K562 (cell line): Measurements from ENCODE around the gene POGZ. TPM values are rescaled to one million over a fixed set of nuclear protein-coding genes. Genes with fewer than 3 reads are reported as not detected.

Source experiments
- ATAC-seq: fragments of 200-7000 bp; cut with Tn5 transposase; 3 replicates; pipeline ENCODE4 v1.9.1; 2020; ENCODE audit warnings: moderate library complexity
- BruUV-seq: library from RNA; stranded (reverse); fragments of 400-500 nt; replicated peaks from 2 replicates; lab custom pipeline; 2021; lab: Mats Ljungman, UMichigan
- CTCF ChIA-PET: fragments of 300-600 bp; formaldehyde crosslinking; extraction: SDS; loops from one replicate; lab custom pipeline; 2021; ENCODE audit warnings: low intra/inter-chr PET ratio; lab: Yijun Ruan, JAX
- POLR2A ChIA-PET: fragments of 300-600, 350-650 bp; sonication (Branson Sonifier 250); formaldehyde crosslinking; extraction: SDS; loops from one replicate; lab custom pipeline; 2021; ENCODE audit warnings: antibody characterized with exemption, inconsistent platforms; lab: Yijun Ruan, JAX
- DNase-seq, 4 experiments: peaks; one replicate each; pipeline versions ENCODE4 v3.0.0 to v3.0.0-alpha.2; 2011 to 2018; ENCODE audit warnings: low spot score in 3 of 4, mixed read lengths in 3 of 4; ENCODE audit errors: extremely low read depth in 1 of 4
- FAIRE-seq: peaks from 2 replicates; lab custom pipeline; 2011; peaks lifted over from hg19 to GRCh38; lab: Jason Lieb, UNC
- H2AFZ ChIP-seq: 2 replicates; pipeline ENCODE4 v1.6.0; 2011; ENCODE audit warnings: low read depth, low read length, control low read depth, inconsistent platforms
- H3K27ac ChIP-seq: fragments of 200-600 bp; 3 replicates; pipeline ENCODE4 v1.8.0; 2011; ENCODE audit warnings: low read depth, mild to moderate bottlenecking, control low read depth, inconsistent platforms, low read length, moderate library complexity, mixed read lengths; ENCODE audit errors: extremely low read depth
- H3K27me3 ChIP-seq, 2 experiments: fragments of 300-600 bp in 1 of 2; 2 replicates in 1 of 2; 3 replicates in 1 of 2; pipeline versions ENCODE4 v1.6.0 to v1.8.0; 2011; ENCODE audit warnings: inconsistent platforms in 2 of 2, low read length in 2 of 2, mild to moderate bottlenecking in 1 of 2, mixed read lengths in 1 of 2, moderate library complexity in 1 of 2; ENCODE audit not compliant: control insufficient read depth in 2 of 2, insufficient read depth in 2 of 2
- H3K36me3 ChIP-seq: fragments of 300-600 bp; 3 replicates; pipeline ENCODE4 v1.8.0; 2011; ENCODE audit warnings: mild to moderate bottlenecking, low read length, inconsistent platforms; ENCODE audit not compliant: control insufficient read depth, insufficient read depth
- H3K4me1 ChIP-seq, 2 experiments: fragments of 200-600 bp in 1 of 2; replicated peaks in 1 of 2; 2 replicates in 1 of 2; 3 replicates in 1 of 2; pipeline versions ENCODE4 v1.5.1 to v1.8.0; 2011; ENCODE audit warnings: inconsistent platforms in 2 of 2, low read length in 2 of 2, mild to moderate bottlenecking in 1 of 2, mixed read lengths in 1 of 2, moderate library complexity in 1 of 2; ENCODE audit not compliant: control insufficient read depth in 2 of 2, insufficient read depth in 2 of 2
- H3K4me2 ChIP-seq: 2 replicates; pipeline ENCODE4 v1.6.1; 2011; ENCODE audit warnings: low read length, control low read depth, inconsistent platforms, mixed read lengths; ENCODE audit not compliant: insufficient read depth
- H3K4me3 ChIP-seq: fragments of 200-600 bp; sonication (generic), shearing (Covaris generic); 2 replicates; pipeline ENCODE4 v1.5.1; 2016; ENCODE audit warnings: control low read depth, inconsistent platforms
- H3K79me2 ChIP-seq: fragments of 200-600 bp; 3 replicates; pipeline ENCODE4 v1.8.0; 2011; ENCODE audit warnings: low read length, inconsistent platforms; ENCODE audit not compliant: control insufficient read depth, insufficient read depth
- H3K9ac ChIP-seq, 2 experiments: 2 replicates each; pipeline versions ENCODE4 v1.6.0 to v1.6.1; 2011; ENCODE audit warnings: low read depth in 2 of 2, low read length in 2 of 2, control low read depth in 1 of 2, inconsistent platforms in 1 of 2, mild to moderate bottlenecking in 1 of 2, mixed read lengths in 1 of 2; ENCODE audit not compliant: insufficient read depth in 1 of 2
- H3K9me1 ChIP-seq: one replicate; pipeline ENCODE4 v1.6.0; 2011; ENCODE audit warnings: inconsistent platforms, mild to moderate bottlenecking, low read length, moderate library complexity; ENCODE audit not compliant: control insufficient read depth, insufficient read depth
- H3K9me3 ChIP-seq: replicated peaks from 2 replicates; pipeline ENCODE4 v1.5.1; 2011; ENCODE audit warnings: low read depth, low read length, inconsistent platforms; ENCODE audit not compliant: control insufficient read depth, insufficient read depth
- H4K20me1 ChIP-seq: replicated peaks from 2 replicates; pipeline ENCODE4 v1.6.1; 2011; ENCODE audit warnings: low read length, inconsistent platforms, mixed read lengths; ENCODE audit not compliant: control insufficient read depth, insufficient read depth
- BACH1 ChIP-seq: fragments of 200-800 bp; sonication (Bioruptor generic); IDR thresholded peaks from 2 replicates; pipeline ENCODE4 v1.6.1; 2016; ENCODE audit warnings: missing genetic modification characterization, missing compliant biosample characterization
- E2F1 ChIP-seq: sonication (generic); formaldehyde crosslinking; IDR thresholded peaks from 2 replicates; pipeline ENCODE4 v1.8.1; 2023; ENCODE audit warnings: mild to moderate bottlenecking, missing genetic modification reagents, moderate library complexity
- TCF7L2 ChIP-seq: fragments of 150-350 bp; IDR thresholded peaks from 2 replicates; pipeline ENCODE4 v1.6.1; 2016; ENCODE audit warnings: low read depth, mild to moderate bottlenecking, low read length, moderate library complexity
- ZNF175 ChIP-seq: fragments of 200-800 bp; sonication (Bioruptor generic); IDR thresholded peaks from 2 replicates; pipeline ENCODE4 v1.6.1; 2016; ENCODE audit warnings: low read depth, mild to moderate bottlenecking, missing genetic modification characterization, missing compliant biosample characterization
- ZNF668 ChIP-seq: fragments of 250-450 bp; sonication (Bioruptor Pico); IDR thresholded peaks from 2 replicates; pipeline ENCODE4 v1.8.0; 2022; ENCODE audit warnings: mild to moderate bottlenecking, inconsistent platforms
- WGBS: fragments of 100-300 bp; shearing (Covaris generic); methylation state at CpG from one replicate; pipeline ENCODE4 v1.1.6; 2016; ENCODE audit warnings: low coverage, mixed read lengths; ENCODE audit not compliant: insufficient coverage; ENCODE audit errors: missing lambda C conversion rate; 5-methylcytosine and 5-hydroxymethylcytosine counted together
- in situ Hi-C: fragments of 300-500 bp; cut with MboI; formaldehyde crosslinking; loops from 4 replicates; pipeline ENCODE4 v1.15.0; 2018; ENCODE audit warnings: inconsistent platforms, mixed read lengths
- intact Hi-C: fragments of 100-400 bp; cut with micrococcal nuclease; formaldehyde crosslinking; loops from 2 replicates; pipeline ENCODE4 v1.14.2; 2022
- polyA plus RNA-seq, 8 experiments: library from polyadenylated mRNA; depleted of rRNA in 4 of 8; stranded (reverse) in 5 of 8; unstranded in 3 of 8; fragments of >200 nt; fragmentation: Nextera tagmentation in 2 of 8; fragmentation: Illumina TruSeq in 1 of 8; extraction: Ambion mirVana in 2 of 8; extraction: Trizol in 1 of 8; gene quantifications; 2 replicates each; pipeline versions ENCODE4 v1.2.1 to v1.2.3, GENCODE V29; 2011 to 2014; ENCODE audit warnings: inconsistent platforms in 1 of 8, missing spikeins in 1 of 8
- total RNA-seq, 7 experiments: library from RNA; depleted of rRNA in 6 of 7; stranded (reverse); fragments of >200 nt in 6 of 7; fragmentation: Illumina TruSeq in 2 of 7; extraction: Trizol in 2 of 7; gene quantifications; 2 replicates each; pipeline versions ENCODE4 v1.2.1 to v1.2.3, GENCODE V29; 2011 to 2021; ENCODE audit warnings: low replicate concordance in 1 of 7
- TF ChIP-seq, protein P1 (sequence below): fragments of 250-450 bp; sonication (Bioruptor Pico); IDR thresholded peaks from 2 replicates; pipeline ENCODE4 v1.6.1; 2021; ENCODE audit warnings: mild to moderate bottlenecking
- TF ChIP-seq, protein P2 (sequence below): fragments of 250-450 bp; sonication (Bioruptor Pico); IDR thresholded peaks from 2 replicates; pipeline ENCODE4 v1.5.0; 2020; ENCODE audit warnings: mild to moderate bottlenecking, borderline replicate concordance

POGZ gene
- total and polyA plus RNA-seq, 9 of the 15 experiments (the other 6 are each of a cell fraction or from before 2014, with no cell fraction given), result 9.4 to 40.6 (median 21.6) TPM

DNA sequence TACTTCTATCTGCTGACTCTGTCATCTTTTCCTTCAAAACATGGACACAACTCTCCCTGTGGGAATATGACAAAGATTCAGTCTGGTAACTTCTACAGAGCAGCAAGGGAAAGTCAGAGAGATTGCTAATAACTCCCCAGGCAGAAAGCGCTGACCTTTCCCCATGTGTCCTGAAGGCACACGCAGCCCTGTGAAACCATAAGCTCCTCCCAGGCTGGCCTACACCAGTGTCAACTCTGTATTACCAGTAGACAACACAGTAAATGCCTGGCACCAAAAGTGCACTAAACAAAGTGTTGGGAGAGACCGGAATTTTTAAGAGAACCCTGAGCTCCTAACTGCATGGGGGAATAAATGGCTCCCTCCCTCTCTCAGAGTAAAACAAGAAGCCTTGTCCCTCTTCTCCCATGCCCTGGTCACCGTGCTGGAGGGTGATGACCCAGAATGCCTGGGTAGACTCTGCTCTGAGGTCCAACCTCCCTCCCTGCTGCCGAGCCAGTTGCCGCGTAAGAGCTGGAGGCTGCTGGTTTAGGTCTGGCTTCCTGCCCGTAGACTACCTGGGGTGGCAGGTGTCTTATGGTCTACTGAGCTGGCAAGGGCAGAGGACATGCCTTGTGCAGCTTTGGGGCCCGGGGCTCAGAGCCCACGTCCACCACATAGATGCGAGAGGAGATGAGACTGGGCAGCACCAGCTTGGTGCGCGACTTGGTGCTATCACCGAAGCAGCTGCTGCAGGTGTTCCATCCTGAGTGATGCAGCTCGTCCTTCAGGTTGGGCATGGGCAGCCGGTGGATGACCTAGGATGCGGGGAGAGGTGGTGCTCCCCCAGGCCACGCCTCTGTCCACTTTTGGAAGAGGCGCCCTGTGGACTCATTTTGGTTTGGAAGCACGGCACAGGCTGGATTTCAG, 90.6 kb downstream of the POGZ start:
- Histone ChIP-seq H3K36me3 (peaks cover 39% of the 10 kb centered on the region; the same call in 2 of the 3 replicates), H2AFZ (no peak overlapping the region), H3K4me1 (peaks cover 30 to 48% of the 10 kb centered on the region in 2 experiments), H3K27ac (no peak overlapping the region), H3K27me3 (no peaks in the 10 kb centered on the region), H3K4me2 (no peak overlapping the region), H3K9me1 (no peaks in the 10 kb centered on the region), H3K4me3 (no peak overlapping the region), H3K9ac (peak overlapping the region in 1 of 2 experiments; percentile 11; a peak in 1 of 4 replicates), H3K79me2 (peaks cover 16% of the 10 kb centered on the region), H3K9me3 (no peaks in the 10 kb centered on the region), H4K20me1 (no peaks in the 10 kb centered on the region)
- 87% methylated on average over 20 of the region's 20 CpGs for WGBS
- intact Hi-C loops (no loop called here), in situ Hi-C loops (no loop called here)
- FAIRE-seq, result no peak
- CTCF ChIA-PET, result no interaction called here
- no TSS peak for BruUV-seq
- POLR2A ChIA-PET, result interaction anchor here (0.6 to 1.7 kb wide), 6 partner anchors 16 to 433 kb away, joined by 3 to 8 read pairs (median 4); partner anchors contain the start of gene ZNF687
- no peak for DNase-seq
- ATAC-seq, result no peak
- TF ChIP-seq E2F1 (no peak), ZNF668 (CRISPR knock-in tag) (no peak), ZNF175 (no peak), TCF7L2 (no peak), BACH1 (tag) (no peak)
- TF ChIP-seq, protein P1, sequence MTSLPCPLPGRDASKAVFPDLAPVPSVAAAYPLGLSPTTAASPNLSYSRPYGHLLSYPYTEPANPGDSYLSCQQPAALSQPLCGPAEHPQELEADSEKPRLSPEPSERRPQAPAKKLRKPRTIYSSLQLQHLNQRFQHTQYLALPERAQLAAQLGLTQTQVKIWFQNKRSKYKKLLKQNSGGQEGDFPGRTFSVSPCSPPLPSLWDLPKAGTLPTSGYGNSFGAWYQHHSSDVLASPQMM, result no peak
- TF ChIP-seq, protein P2, sequence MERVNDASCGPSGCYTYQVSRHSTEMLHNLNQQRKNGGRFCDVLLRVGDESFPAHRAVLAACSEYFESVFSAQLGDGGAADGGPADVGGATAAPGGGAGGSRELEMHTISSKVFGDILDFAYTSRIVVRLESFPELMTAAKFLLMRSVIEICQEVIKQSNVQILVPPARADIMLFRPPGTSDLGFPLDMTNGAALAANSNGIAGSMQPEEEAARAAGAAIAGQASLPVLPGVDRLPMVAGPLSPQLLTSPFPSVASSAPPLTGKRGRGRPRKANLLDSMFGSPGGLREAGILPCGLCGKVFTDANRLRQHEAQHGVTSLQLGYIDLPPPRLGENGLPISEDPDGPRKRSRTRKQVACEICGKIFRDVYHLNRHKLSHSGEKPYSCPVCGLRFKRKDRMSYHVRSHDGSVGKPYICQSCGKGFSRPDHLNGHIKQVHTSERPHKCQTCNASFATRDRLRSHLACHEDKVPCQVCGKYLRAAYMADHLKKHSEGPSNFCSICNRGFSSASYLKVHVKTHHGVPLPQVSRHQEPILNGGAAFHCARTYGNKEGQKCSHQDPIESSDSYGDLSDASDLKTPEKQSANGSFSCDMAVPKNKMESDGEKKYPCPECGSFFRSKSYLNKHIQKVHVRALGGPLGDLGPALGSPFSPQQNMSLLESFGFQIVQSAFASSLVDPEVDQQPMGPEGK (CRISPR knock-in tag), result no peak
